ENCODE data around the gene POLR2E. TPM values are rescaled to one million over a fixed set of nuclear protein-coding genes. Genes with fewer than 3 reads are reported as not detected.

POLR2E gene
- polyA plus RNA-seq, 3 donors: 183 to 222 (median 195) TPM

GRCh38 chr19:1041272-1041834 is 53.8 kb downstream of the POLR2E start:
- peak overlapping the region in 1 of 2 donors; percentile 79 for H3K27ac ChIP-seq (ENCODE audit: low read depth in 1 of 2, low read length in 2 of 2)

DNA sequence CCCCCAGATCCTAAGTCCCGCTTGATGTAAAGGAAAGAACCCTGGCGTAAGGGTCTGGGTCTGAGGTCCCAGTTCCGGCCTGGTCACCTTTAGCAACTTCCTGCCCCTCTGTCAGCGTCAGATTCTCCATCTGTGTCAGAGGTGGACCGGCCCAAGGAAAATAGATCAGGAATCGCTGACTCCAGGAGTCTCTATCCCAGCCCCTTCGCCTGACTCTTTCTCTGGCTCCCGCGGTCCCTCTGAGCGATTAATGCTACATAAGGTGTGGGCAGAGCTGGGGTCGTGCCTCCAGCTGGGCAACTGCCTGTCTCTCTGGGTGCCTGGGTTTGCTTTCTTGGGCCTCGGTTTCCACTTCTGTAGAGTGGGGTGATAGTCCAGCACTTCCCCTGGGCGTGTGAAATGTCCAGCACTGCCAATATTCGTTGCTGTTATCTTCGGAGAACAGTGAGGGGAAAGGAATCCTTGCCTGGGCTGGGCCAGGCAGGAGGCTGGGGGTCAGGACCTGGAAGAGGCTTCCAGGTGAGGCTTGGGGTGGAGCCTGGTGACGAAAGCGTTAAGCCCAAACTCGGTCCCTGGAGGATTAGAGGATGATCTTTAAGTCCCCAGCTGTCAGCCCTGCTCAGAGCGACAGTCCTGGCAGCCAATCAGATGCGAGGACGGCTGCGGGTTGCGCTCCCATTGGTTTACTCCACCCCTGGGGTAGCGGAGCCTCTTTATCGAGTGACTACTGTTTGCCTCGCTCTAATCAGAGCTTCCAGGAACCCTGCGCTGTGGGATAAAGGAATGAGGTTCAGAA is 54.5 kb downstream of the POLR2E start:
- H3K27me3 ChIP-seq (ENCODE audit: control insufficient read depth in 2 of 2, insufficient read depth in 2 of 2, low read length in 2 of 2): no peaks in the 10 kb centered on the region
- 2% methylated on average over 27 of the region's 27 CpGs for WGBS (ENCODE audit: insufficient coverage)
- peak overlapping the region; percentile 10 to 79 for H3K27ac ChIP-seq (ENCODE audit: low read depth in 1 of 2, low read length in 2 of 2)
- TF ChIP-seq, protein P1, sequence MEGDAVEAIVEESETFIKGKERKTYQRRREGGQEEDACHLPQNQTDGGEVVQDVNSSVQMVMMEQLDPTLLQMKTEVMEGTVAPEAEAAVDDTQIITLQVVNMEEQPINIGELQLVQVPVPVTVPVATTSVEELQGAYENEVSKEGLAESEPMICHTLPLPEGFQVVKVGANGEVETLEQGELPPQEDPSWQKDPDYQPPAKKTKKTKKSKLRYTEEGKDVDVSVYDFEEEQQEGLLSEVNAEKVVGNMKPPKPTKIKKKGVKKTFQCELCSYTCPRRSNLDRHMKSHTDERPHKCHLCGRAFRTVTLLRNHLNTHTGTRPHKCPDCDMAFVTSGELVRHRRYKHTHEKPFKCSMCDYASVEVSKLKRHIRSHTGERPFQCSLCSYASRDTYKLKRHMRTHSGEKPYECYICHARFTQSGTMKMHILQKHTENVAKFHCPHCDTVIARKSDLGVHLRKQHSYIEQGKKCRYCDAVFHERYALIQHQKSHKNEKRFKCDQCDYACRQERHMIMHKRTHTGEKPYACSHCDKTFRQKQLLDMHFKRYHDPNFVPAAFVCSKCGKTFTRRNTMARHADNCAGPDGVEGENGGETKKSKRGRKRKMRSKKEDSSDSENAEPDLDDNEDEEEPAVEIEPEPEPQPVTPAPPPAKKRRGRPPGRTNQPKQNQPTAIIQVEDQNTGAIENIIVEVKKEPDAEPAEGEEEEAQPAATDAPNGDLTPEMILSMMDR (IDR thresholded peaks at IDR 0.05): no peak
- intact Hi-C loops (cut with micrococcal nuclease): loop anchor here in 1 of 2 donors (2.0 to 5.0 kb wide), 2 partner anchors 20 to 37 kb away; partner anchors contain the start of genes RNU6-2 and TMEM259
- H4K20me1 ChIP-seq (ENCODE audit: insufficient read depth, low read length): peaks cover 33% of the 10 kb centered on the region
- H2AFZ ChIP-seq (ENCODE audit: insufficient read depth, low read depth, low read length, poor library complexity, severe bottlenecking): peak overlapping the region; percentile 55
- Mint-ChIP-seq H3K36me3 (peaks cover 34 to 49% of the 10 kb centered on the region in 2 donors), H3K9me3 (peaks cover 0 to 4% (median 0%) of the 10 kb centered on the region in 7 donors), H3K27me3 (ENCODE audit: low read depth in 3 of 3) (peaks cover 0 to 1% (median 1%) of the 10 kb centered on the region in 3 donors), H3K4me1 (peaks cover 53% of the 10 kb centered on the region), H3K27ac (peak overlapping the region; percentile 71 to 97 (median 88)), H3K4me3 (peak overlapping the region; percentile 89 to 98)
- peak overlapping the region; percentile 87 for H3K4me2 ChIP-seq (replicated peaks; ENCODE audit: extremely low read depth, low read length, poor library complexity, severe bottlenecking)
- peaks cover 49 to 62% of the 10 kb centered on the region in 2 donors for H3K4me1 ChIP-seq (ENCODE audit: control insufficient read depth in 1 of 2, insufficient read depth in 2 of 2, low read length in 2 of 2)
- peaks cover 41% of the 10 kb centered on the region for H3K79me2 ChIP-seq (ENCODE audit: insufficient read depth, low read length)
- no peaks in the 10 kb centered on the region for H3K9me3 ChIP-seq (replicated peaks in 1 of 2; ENCODE audit: control insufficient read depth in 1 of 2, insufficient read depth in 1 of 2, low read length in 2 of 2)
- H3K9ac ChIP-seq (ENCODE audit: insufficient read depth, low read length, poor library complexity, severe bottlenecking): peak overlapping the region; percentile 36
- H3K4me3 ChIP-seq (replicated peaks in 1 of 3; ENCODE audit: low read depth in 2 of 3, low read length in 3 of 3): peak overlapping the region; percentile 51 to 92 (median 73)
- peak; percentile 85 to 88 (median 88) for DNase-seq
- H3K36me3 ChIP-seq (replicated peaks in 1 of 2; ENCODE audit: control insufficient read depth in 1 of 2, insufficient read depth in 2 of 2, low read length in 2 of 2): peaks cover 31 to 37% of the 10 kb centered on the region in 2 donors

More at GRCh38 chr19:1041272-1041834, 53.8 kb downstream of the POLR2E start:
- TF ChIP-seq, protein P1 (IDR thresholded peaks at IDR 0.05): no peak
- Mint-ChIP-seq H3K4me1 (peaks cover 49% of the 10 kb centered on the region), H3K27ac (peak overlapping the region in 5 of 7 donors; percentile 10 to 97 (median 84)), H3K36me3 (peaks cover 29 to 46% of the 10 kb centered on the region in 2 donors), H3K27me3 (ENCODE audit: low read depth in 3 of 3) (peaks cover 0 to 1% (median 1%) of the 10 kb centered on the region in 3 donors), H3K9me3 (peaks cover 0 to 4% (median 0%) of the 10 kb centered on the region in 7 donors), H3K4me3 (peak overlapping the region; percentile 89 to 98)
- Histone ChIP-seq H3K9ac (ENCODE audit: insufficient read depth, low read length, poor library complexity, severe bottlenecking) (peak overlapping the region; percentile 29), H3K4me2 (replicated peaks; ENCODE audit: extremely low read depth, low read length, poor library complexity, severe bottlenecking) (peak overlapping the region; percentile 87), H3K79me2 (ENCODE audit: insufficient read depth, low read length) (peaks cover 34% of the 10 kb centered on the region), H3K36me3 (replicated peaks in 1 of 2; ENCODE audit: control insufficient read depth in 1 of 2, insufficient read depth in 2 of 2, low read length in 2 of 2) (peaks cover 31 to 37% of the 10 kb centered on the region in 2 donors), H2AFZ (ENCODE audit: insufficient read depth, low read depth, low read length, poor library complexity, severe bottlenecking) (peak overlapping the region; percentile 55), H3K27me3 (ENCODE audit: control insufficient read depth in 2 of 2, insufficient read depth in 2 of 2, low read length in 2 of 2) (no peaks in the 10 kb centered on the region), H3K4me3 (replicated peaks in 1 of 3; ENCODE audit: low read depth in 2 of 3, low read length in 3 of 3) (peak overlapping the region; percentile 51 to 92 (median 73)), H3K4me1 (ENCODE audit: control insufficient read depth in 1 of 2, insufficient read depth in 2 of 2, low read length in 2 of 2) (peaks cover 49 to 55% of the 10 kb centered on the region in 2 donors), H4K20me1 (ENCODE audit: insufficient read depth, low read length) (peaks cover 33% of the 10 kb centered on the region), H3K9me3 (replicated peaks in 1 of 2; ENCODE audit: control insufficient read depth in 1 of 2, insufficient read depth in 1 of 2, low read length in 2 of 2) (no peaks in the 10 kb centered on the region)
- DNase-seq: no peak
- 54% methylated on average over 23 of the region's 26 CpGs for WGBS (ENCODE audit: insufficient coverage)
- intact Hi-C loops (cut with micrococcal nuclease): loop anchor here in 1 of 2 donors (2.0 to 5.0 kb wide), 2 partner anchors 21 to 36 kb away; partner anchors contain the start of genes RNU6-2 and TMEM259
